Hepatocyte (in vitro differentiated cells): ENCODE measurements around the gene TBC1D5.

Source experiments
- EZH2phosphoT487 ChIP-seq: fragments of 200-600 bp; sonication (generic); IDR thresholded peaks from one replicate; pipeline ENCODE4 v1.6.1; 2018; ENCODE audit warnings: antibody characterized with exemption, mild to moderate bottlenecking, low read depth, moderate library complexity; ENCODE audit not compliant: unreplicated experiment, severe bottlenecking
- TF ChIP-seq, protein P1 (sequence below): fragments of 200-600 bp; sonication (generic); IDR thresholded peaks from 2 replicates; pipeline ENCODE4 v1.5.1; 2016; ENCODE audit warnings: antibody characterized with exemption, mild to moderate bottlenecking; ENCODE audit not compliant: poor library complexity

- TF ChIP-seq, protein P1, sequence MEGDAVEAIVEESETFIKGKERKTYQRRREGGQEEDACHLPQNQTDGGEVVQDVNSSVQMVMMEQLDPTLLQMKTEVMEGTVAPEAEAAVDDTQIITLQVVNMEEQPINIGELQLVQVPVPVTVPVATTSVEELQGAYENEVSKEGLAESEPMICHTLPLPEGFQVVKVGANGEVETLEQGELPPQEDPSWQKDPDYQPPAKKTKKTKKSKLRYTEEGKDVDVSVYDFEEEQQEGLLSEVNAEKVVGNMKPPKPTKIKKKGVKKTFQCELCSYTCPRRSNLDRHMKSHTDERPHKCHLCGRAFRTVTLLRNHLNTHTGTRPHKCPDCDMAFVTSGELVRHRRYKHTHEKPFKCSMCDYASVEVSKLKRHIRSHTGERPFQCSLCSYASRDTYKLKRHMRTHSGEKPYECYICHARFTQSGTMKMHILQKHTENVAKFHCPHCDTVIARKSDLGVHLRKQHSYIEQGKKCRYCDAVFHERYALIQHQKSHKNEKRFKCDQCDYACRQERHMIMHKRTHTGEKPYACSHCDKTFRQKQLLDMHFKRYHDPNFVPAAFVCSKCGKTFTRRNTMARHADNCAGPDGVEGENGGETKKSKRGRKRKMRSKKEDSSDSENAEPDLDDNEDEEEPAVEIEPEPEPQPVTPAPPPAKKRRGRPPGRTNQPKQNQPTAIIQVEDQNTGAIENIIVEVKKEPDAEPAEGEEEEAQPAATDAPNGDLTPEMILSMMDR: no peak
- no peak for TF ChIP-seq EZH2phosphoT487
These were observed 68.2 kb downstream of the TBC1D5 start for GRCh38 chr3:17674082-17674686.
